Subcutaneous abdominal adipose tissue (tissue), 5 donors: ENCODE results near the gene RPRD2.

Source experiments
- H3K27ac ChIP-seq: one replicate; pipeline ENCODE4 v1.7.0; 2013; ENCODE audit warnings: low read depth, mild to moderate bottlenecking, inconsistent platforms, low read length, moderate library complexity
- H3K27me3 ChIP-seq, 5 donors: one replicate each; pipeline ENCODE4 v1.7.0; 2013; ENCODE audit warnings: low read length in 5 of 5, inconsistent platforms in 1 of 5; ENCODE audit not compliant: control insufficient read depth in 5 of 5, insufficient read depth in 4 of 5
- H3K36me3 ChIP-seq, 5 donors: one replicate each; pipeline ENCODE4 v1.7.0; 2013; ENCODE audit warnings: low read length in 5 of 5; ENCODE audit not compliant: control insufficient read depth in 5 of 5, insufficient read depth in 5 of 5
- H3K4me1 ChIP-seq, 5 donors: one replicate each; pipeline ENCODE4 v1.7.0; 2013; ENCODE audit warnings: low read length in 5 of 5, mild to moderate bottlenecking in 3 of 5, moderate library complexity in 1 of 5; ENCODE audit not compliant: control insufficient read depth in 5 of 5, insufficient read depth in 5 of 5
- H3K4me3 ChIP-seq, 5 donors: one replicate each; pipeline ENCODE4 v1.7.0; 2013; ENCODE audit warnings: low read length in 5 of 5, low read depth in 1 of 5
- H3K9ac ChIP-seq, 5 donors: one replicate each; pipeline ENCODE4 v1.7.0; 2013; ENCODE audit warnings: low read length in 5 of 5, mild to moderate bottlenecking in 4 of 5, moderate library complexity in 3 of 5
- H3K9me3 ChIP-seq, 5 donors: one replicate each; pipeline ENCODE4 v1.7.0; 2013; ENCODE audit warnings: low read length in 5 of 5; ENCODE audit not compliant: control insufficient read depth in 5 of 5
- donor health status: healthy.
- donor health status: healthy.
- donor health status: healthy.
- donor health status: healthy.
- donor health status: healthy.

Gene RPRD2

DNA sequence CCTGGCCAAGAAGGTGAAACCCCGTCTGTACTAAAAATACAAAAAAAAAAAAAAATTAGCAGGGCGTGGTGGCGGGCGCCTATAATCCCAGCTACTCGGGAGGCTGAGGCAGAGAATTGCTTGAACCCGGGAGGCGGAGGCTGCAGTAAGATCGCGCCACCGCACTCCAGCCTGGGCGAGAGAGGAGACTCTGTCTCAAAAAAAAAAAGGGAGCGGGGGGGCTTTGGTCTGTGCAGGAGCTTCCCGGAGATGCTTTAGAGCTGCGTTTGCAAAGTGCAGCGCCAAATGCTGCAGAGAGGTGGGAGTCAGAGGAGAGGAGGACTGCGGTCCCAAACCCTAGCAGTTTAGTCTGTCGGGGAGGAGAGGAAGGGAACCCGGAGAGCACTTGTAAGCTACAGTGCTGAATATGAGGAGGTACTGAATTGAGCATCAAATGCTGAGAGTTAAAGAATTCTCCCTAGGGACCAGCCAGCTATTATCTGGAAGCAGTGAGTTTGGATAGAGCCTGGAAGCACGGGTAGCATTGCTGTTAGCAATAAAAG, 152.2 kb downstream of the RPRD2 start:
- H3K27me3 ChIP-seq = no peaks in the 10 kb centered on the region
- H3K9ac ChIP-seq = peak overlapping the region in 4 of 5 donors; percentile 2 to 79 (median 52)
- H3K27ac ChIP-seq = no peak overlapping the region
- peak overlapping the region; percentile 65 to 86 (median 74) for H3K4me3 ChIP-seq
- H3K9me3 ChIP-seq = no peaks in the 10 kb centered on the region
- peaks cover 0 to 21% (median 13%) of the 10 kb centered on the region in 5 donors for H3K36me3 ChIP-seq
- H3K4me1 ChIP-seq = peaks cover 0 to 19% (median 16%) of the 10 kb centered on the region in 5 donors

DNA sequence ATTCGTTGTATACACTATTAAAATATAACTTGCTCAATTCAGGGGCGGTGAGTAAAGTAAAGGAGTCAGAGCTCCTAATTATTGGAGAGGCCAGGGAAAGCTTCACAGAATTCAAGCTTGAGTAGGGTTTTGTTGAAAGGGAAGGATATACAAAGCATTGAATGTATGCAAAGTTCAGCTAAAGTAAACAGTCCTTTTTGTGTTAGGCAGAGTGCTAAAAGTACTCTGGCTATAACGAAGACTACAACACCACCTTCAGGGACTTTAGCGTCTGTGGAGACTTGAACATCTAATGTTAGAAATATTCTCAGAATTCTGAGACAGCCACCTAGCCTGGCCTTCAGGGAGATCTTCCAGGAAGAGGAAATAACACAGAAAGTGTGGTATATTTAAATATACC, 152.7 kb downstream of the RPRD2 start:
- H3K9me3 ChIP-seq = no peaks in the 10 kb centered on the region
- peak overlapping the region in 1 of 5 donors; percentile 33 for H3K4me3 ChIP-seq
- H3K4me1 ChIP-seq = peaks cover 0 to 19% (median 16%) of the 10 kb centered on the region in 5 donors
- peaks cover 0 to 16% (median 9%) of the 10 kb centered on the region in 5 donors for H3K36me3 ChIP-seq
- no peak overlapping the region for H3K27ac ChIP-seq
- H3K27me3 ChIP-seq = no peaks in the 10 kb centered on the region
- H3K9ac ChIP-seq = peak overlapping the region in 1 of 5 donors; percentile 64

DNA sequence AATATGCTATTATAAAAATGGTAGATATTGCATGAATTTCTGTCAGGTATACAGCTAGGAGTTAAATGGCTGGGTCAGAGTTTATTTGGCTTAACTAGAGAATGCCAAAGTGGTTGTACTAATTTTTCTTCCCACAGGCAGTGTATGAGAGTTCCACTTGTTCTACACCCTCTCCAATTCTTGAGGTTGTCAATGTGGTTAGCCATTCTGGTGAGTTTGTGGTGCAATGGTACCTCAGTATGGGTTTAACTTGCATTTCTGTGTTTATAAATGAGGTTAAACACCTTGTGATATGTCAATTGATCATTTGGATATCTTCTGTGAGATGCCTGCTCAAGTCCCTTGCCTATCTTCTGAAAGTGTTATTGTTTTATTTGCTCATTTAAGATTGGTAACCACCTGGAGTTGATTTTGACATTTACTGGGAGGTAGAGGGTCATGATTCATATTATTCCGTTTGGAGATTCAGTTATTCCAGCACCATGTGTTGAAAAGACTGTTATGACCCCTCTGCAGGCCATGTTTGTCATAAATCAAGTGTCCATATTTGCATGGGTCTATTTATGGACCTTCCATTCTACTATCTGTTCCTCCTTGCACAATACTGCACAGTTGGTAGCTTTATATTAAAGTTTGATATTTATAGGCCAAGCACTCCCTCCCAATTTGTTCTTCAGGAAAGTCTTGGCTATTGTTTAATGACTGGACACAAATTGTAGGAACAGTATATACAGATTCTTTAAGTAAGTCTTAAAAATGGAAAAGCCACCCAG, 157.4 kb downstream of the RPRD2 start:
- peaks cover 0 to 3% (median 2%) of the 10 kb centered on the region in 5 donors for H3K9me3 ChIP-seq
- no peak overlapping the region for H3K4me3 ChIP-seq
- H3K36me3 ChIP-seq = no peaks in the 10 kb centered on the region
- H3K27ac ChIP-seq = no peak overlapping the region
- H3K9ac ChIP-seq = no peak overlapping the region
- peaks cover 0 to 5% (median 3%) of the 10 kb centered on the region in 5 donors for H3K4me1 ChIP-seq
- no peaks in the 10 kb centered on the region for H3K27me3 ChIP-seq

- Histone ChIP-seq H3K9me3 (peaks cover 0 to 3% (median 2%) of the 10 kb centered on the region in 5 donors), H3K4me3 (no peak overlapping the region), H3K27ac (no peak overlapping the region), H3K36me3 (no peaks in the 10 kb centered on the region), H3K9ac (no peak overlapping the region), H3K4me1 (peaks cover 4 to 12% (median 9%) of the 10 kb centered on the region in 5 donors), H3K27me3 (no peaks in the 10 kb centered on the region)
Observed at GRCh38 chr1:150525348-150525747, 161.4 kb downstream of the RPRD2 start.
